Neural crest cell (in vitro differentiated cells): Measurements from ENCODE around the gene LMTK3. TPM values are rescaled to one million over a fixed set of nuclear protein-coding genes. Genes with fewer than 3 reads are reported as not detected.

Experiments
- DNase-seq: peaks from one replicate; pipeline ENCODE4 v3.0.0; 2021; ENCODE audit warnings: low read depth, mixed read lengths, low spot score
- H3K27ac Mint-ChIP-seq: one replicate; pipeline ENCODE4 v1.8.0; 2021; ENCODE audit warnings: mild to moderate bottlenecking, mixed read lengths; ENCODE audit not compliant: unreplicated experiment
- H3K27me3 Mint-ChIP-seq: 2 replicates; pipeline ENCODE4 v1.8.0; 2021; ENCODE audit warnings: low read depth, mild to moderate bottlenecking, mixed read lengths
- H3K36me3 Mint-ChIP-seq: 2 replicates; pipeline ENCODE4 v1.8.0; 2021; ENCODE audit warnings: low read depth, mild to moderate bottlenecking, mixed read lengths
- H3K4me1 Mint-ChIP-seq: 2 replicates; pipeline ENCODE4 v1.8.0; 2021; ENCODE audit warnings: mixed read lengths
- H3K4me3 Mint-ChIP-seq: one replicate; pipeline ENCODE4 v1.8.0; 2021; ENCODE audit warnings: mild to moderate bottlenecking, mixed read lengths
- H3K9me3 Mint-ChIP-seq: 2 replicates; pipeline ENCODE4 v1.8.0; 2021; ENCODE audit warnings: mixed read lengths
- total RNA-seq: library from RNA; stranded (reverse); gene quantifications from 2 replicates; pipeline ENCODE4 v1.2.1, GENCODE V29; 2021
- TF ChIP-seq, protein P1 (sequence below): fragments of 200-600 bp; sonication (generic); conservative IDR thresholded peaks from 2 replicates; pipeline ENCODE4 v1.5.0; 2021; ENCODE audit warnings: antibody characterized with exemption, mild to moderate bottlenecking

LMTK3 gene
- total RNA-seq, 1 donor from 2014 or later, result 3.1 TPM

- TF ChIP-seq, protein P1, sequence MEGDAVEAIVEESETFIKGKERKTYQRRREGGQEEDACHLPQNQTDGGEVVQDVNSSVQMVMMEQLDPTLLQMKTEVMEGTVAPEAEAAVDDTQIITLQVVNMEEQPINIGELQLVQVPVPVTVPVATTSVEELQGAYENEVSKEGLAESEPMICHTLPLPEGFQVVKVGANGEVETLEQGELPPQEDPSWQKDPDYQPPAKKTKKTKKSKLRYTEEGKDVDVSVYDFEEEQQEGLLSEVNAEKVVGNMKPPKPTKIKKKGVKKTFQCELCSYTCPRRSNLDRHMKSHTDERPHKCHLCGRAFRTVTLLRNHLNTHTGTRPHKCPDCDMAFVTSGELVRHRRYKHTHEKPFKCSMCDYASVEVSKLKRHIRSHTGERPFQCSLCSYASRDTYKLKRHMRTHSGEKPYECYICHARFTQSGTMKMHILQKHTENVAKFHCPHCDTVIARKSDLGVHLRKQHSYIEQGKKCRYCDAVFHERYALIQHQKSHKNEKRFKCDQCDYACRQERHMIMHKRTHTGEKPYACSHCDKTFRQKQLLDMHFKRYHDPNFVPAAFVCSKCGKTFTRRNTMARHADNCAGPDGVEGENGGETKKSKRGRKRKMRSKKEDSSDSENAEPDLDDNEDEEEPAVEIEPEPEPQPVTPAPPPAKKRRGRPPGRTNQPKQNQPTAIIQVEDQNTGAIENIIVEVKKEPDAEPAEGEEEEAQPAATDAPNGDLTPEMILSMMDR, result no peak
- Mint-ChIP-seq H3K36me3 (peaks cover 4% of the 10 kb centered on the region), H3K9me3 (no peaks in the 10 kb centered on the region), H3K27me3 (no peaks in the 10 kb centered on the region), H3K4me1 (peaks cover 20% of the 10 kb centered on the region), H3K4me3 (peak overlapping the region; percentile 73), H3K27ac (peak overlapping the region; percentile 96)
- DNase-seq, result no peak
Measured at GRCh38 chr19:48451624-48452023, 60.0 kb downstream of the LMTK3 start.

- no peak overlapping the region for H3K4me3 Mint-ChIP-seq
- H3K27ac Mint-ChIP-seq, result no peak overlapping the region
- TF ChIP-seq, protein P1, result no peak
- peaks cover 4% of the 10 kb centered on the region for H3K36me3 Mint-ChIP-seq
- DNase-seq, result no peak
- H3K27me3 Mint-ChIP-seq, result no peaks in the 10 kb centered on the region
- H3K9me3 Mint-ChIP-seq, result no peaks in the 10 kb centered on the region
- peaks cover 24% of the 10 kb centered on the region for H3K4me1 Mint-ChIP-seq
Measured at GRCh38 chr19:48450863-48451262, 60.8 kb downstream of the LMTK3 start.

- Mint-ChIP-seq H3K9me3 (no peaks in the 10 kb centered on the region), H3K4me1 (peaks cover 28% of the 10 kb centered on the region), H3K36me3 (peaks cover 4% of the 10 kb centered on the region), H3K4me3 (no peak overlapping the region), H3K27me3 (no peaks in the 10 kb centered on the region), H3K27ac (no peak overlapping the region)
- DNase-seq, result no peak
- TF ChIP-seq, protein P1, result no peak
Measured at GRCh38 chr19:48450441-48450840, 61.2 kb downstream of the LMTK3 start.

GRCh38 chr19:48448563-48448962 lies 63.1 kb downstream of the LMTK3 start:
- H3K27me3 Mint-ChIP-seq, result no peaks in the 10 kb centered on the region
- H3K36me3 Mint-ChIP-seq, result peaks cover 4% of the 10 kb centered on the region
- peak overlapping the region; percentile 39 for H3K27ac Mint-ChIP-seq
- TF ChIP-seq, protein P1, result no peak
- H3K4me1 Mint-ChIP-seq, result peaks cover 41% of the 10 kb centered on the region
- peak overlapping the region; percentile 97 for H3K4me3 Mint-ChIP-seq
- DNase-seq, result no peak
- no peaks in the 10 kb centered on the region for H3K9me3 Mint-ChIP-seq

DNA sequence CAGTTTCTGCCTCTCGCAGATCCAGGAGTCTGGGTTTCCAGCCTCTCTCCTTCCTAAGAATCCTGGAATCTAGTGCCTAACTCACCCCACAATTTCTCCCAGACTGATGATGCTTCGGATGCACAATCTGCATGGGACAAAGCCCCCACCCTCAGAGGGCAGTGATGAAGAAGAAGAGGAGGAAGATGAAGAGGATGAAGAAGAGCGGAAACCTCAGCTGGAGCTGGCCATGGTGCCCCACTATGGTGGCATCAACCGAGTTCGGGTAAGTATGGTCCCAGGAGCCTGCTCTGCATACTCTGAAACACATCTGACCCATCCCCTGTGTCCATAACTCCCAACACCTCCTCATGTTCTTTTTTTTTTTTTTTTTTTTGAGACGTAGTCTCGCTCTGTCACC lies 65.1 kb downstream of the LMTK3 start:
- Mint-ChIP-seq H3K36me3 (peaks cover 4% of the 10 kb centered on the region), H3K4me3 (peak overlapping the region; percentile 97), H3K4me1 (peaks cover 38% of the 10 kb centered on the region), H3K27ac (peak overlapping the region; percentile 20), H3K27me3 (no peaks in the 10 kb centered on the region), H3K9me3 (no peaks in the 10 kb centered on the region)
- DNase-seq, result no peak
- TF ChIP-seq, protein P1, result no peak
